ENCODE results near the gene GIT1.

DNA sequence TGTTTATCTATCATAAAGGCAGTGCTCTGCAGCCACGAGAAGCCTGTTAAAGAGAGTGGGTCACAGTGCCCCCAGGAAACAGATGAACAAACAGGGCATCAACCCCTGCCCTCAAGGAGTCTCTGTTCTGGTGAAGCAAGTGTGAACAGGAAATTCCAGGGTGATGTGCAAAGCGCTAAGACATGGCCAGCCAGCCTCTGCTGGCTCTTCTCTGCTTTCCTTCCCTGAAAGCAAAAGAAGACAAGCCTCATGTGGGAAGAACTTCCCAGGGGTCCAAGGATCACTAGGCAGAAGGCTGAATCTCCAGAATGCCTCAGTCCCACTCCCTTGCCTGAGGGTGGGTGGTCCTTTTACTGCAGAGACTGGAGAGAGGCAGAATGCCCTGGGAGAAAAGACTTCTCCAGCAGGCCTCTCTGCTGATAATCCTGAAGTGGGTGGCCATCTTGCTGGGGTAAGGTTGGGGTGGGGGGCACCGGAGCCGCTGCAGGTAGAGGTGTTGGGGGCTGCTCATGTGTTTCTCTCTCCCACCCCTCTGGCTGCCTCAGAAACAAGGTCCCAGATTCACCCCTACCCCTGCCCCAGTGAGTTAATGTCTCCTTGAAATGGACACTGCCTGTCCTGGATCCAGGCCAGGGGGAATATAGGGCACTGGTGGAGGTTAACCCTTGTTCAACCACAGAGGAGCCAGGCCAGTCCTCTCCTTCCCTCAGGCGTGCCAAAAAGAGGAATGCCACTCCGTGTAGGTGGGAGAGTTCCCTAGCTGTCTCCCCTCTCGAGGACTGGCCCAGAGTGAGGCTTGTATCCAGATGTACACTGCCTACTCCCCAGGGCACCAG, 5.9 kb upstream of the GIT1 start:
- no peak for TF ChIP-seq POLR2A (IDR thresholded peaks at IDR 0.05)
- TF ChIP-seq, protein P1, sequence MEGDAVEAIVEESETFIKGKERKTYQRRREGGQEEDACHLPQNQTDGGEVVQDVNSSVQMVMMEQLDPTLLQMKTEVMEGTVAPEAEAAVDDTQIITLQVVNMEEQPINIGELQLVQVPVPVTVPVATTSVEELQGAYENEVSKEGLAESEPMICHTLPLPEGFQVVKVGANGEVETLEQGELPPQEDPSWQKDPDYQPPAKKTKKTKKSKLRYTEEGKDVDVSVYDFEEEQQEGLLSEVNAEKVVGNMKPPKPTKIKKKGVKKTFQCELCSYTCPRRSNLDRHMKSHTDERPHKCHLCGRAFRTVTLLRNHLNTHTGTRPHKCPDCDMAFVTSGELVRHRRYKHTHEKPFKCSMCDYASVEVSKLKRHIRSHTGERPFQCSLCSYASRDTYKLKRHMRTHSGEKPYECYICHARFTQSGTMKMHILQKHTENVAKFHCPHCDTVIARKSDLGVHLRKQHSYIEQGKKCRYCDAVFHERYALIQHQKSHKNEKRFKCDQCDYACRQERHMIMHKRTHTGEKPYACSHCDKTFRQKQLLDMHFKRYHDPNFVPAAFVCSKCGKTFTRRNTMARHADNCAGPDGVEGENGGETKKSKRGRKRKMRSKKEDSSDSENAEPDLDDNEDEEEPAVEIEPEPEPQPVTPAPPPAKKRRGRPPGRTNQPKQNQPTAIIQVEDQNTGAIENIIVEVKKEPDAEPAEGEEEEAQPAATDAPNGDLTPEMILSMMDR (IDR thresholded peaks at IDR 0.05): no peak
